Ovary (tissue), 3 donors: Measurements from ENCODE around the gene TPRG1.

Experiments used
- CTCF ChIP-seq, 3 donors: fragments of 450-650 bp in 2 of 3; fragments of 200-600 bp in 1 of 3; IDR thresholded peaks; one replicate each; pipeline versions ENCODE4 v1.5.1 to v1.8.0; 2016 to 2022; ENCODE audit warnings: antibody characterized with exemption in 3 of 3, mild to moderate bottlenecking in 1 of 3
- EP300 ChIP-seq: sonication (generic); formaldehyde crosslinking; IDR thresholded peaks from one replicate; pipeline ENCODE4 v1.6.1; 2017; ENCODE audit warnings: antibody characterized with exemption
- donor health status: DM: no; HTN: no; CAD: no.

GRCh38 chr3:189166321-189166720, 5.5 kb upstream of the TPRG1 start:
- TF ChIP-seq CTCF (IDR thresholded peaks at IDR 0.05) (no peak), EP300 (no peak)
